B cell (primary cell): ENCODE measurements around the gene BST1. TPM values are rescaled to one million over a fixed set of nuclear protein-coding genes. Genes with fewer than 3 reads are reported as not detected.

Source experiments
- ATAC-seq: fragments of 200-7000 bp; cut with Tn5 transposase; one replicate; pipeline ENCODE4 v1.10.0; 2021; ENCODE audit warnings: low read depth, mild to moderate bottlenecking, moderate number of reproducible peaks, moderate library complexity
- CTCF ChIA-PET: fragments of 350-600 bp; sonication (Branson Sonifier 250); formaldehyde crosslinking; loops from one replicate; lab custom pipeline; 2021; ENCODE audit warnings: antibody characterized with exemption, inconsistent platforms; lab: Charles Lee
- POLR2A ChIA-PET: fragments of 350-600 bp; sonication (Branson Sonifier 250); formaldehyde crosslinking; loops from one replicate; lab custom pipeline; 2021; ENCODE audit warnings: antibody characterized with exemption; lab: Charles Lee
- DNase-seq: peaks from one replicate; pipeline ENCODE4 v3.0.0; 2013
- H2AFZ ChIP-seq: 2 replicates; pipeline ENCODE4 v1.6.1; 2012; ENCODE audit warnings: mild to moderate bottlenecking, low read depth, low read length; ENCODE audit not compliant: insufficient read depth, poor library complexity, severe bottlenecking
- H3K27ac ChIP-seq, 2 donors: 1 replicate in 1 of 2; 2 replicates in 1 of 2; pipeline ENCODE4 v1.5.1; 2012 to 2013; ENCODE audit warnings: low read length in 2 of 2, mild to moderate bottlenecking in 2 of 2, moderate library complexity in 1 of 2
- H3K27me3 ChIP-seq, 4 experiments: fragments of 200-600 bp in 1 of 4; sonication (generic) in 1 of 4; replicated peaks in 1 of 4; 1 replicate in 2 of 4; 2 replicates in 2 of 4; pipeline versions ENCODE4 v1.6.1 to v1.7.0; 2013 to 2016; ENCODE audit warnings: low read length in 3 of 4, mild to moderate bottlenecking in 2 of 4, mixed read lengths in 1 of 4, moderate library complexity in 1 of 4; ENCODE audit not compliant: insufficient read depth in 4 of 4, control insufficient read depth in 3 of 4; ENCODE audit errors: control extremely low read depth in 1 of 4
- H3K36me3 ChIP-seq, 2 experiments: replicated peaks in 1 of 2; 1 replicate in 1 of 2; 2 replicates in 1 of 2; pipeline versions ENCODE4 v1.6.1 to v1.7.1; 2013; ENCODE audit warnings: low read length in 1 of 2; ENCODE audit not compliant: insufficient read depth in 2 of 2, control insufficient read depth in 1 of 2; ENCODE audit errors: control extremely low read depth in 1 of 2, extremely low read depth in 1 of 2
- H3K4me1 ChIP-seq, 2 donors: fragments of 200-600 bp in 1 of 2; sonication (generic) in 1 of 2; 1 replicate in 1 of 2; 2 replicates in 1 of 2; pipeline versions ENCODE4 v1.5.1 to v1.6.1; 2013 to 2017; ENCODE audit warnings: low read length in 2 of 2; ENCODE audit not compliant: control insufficient read depth in 2 of 2, insufficient read depth in 2 of 2
- H3K4me2 ChIP-seq: replicated peaks from 2 replicates; pipeline ENCODE3; 2012; ENCODE audit warnings: mild to moderate bottlenecking, low read depth, low read length; ENCODE audit not compliant: poor library complexity, severe bottlenecking
- H3K4me3 ChIP-seq, 5 experiments: fragments of 200-600 bp in 1 of 5; sonication (generic) in 1 of 5; 1 replicate in 3 of 5; 2 replicates in 2 of 5; pipeline versions ENCODE4 v1.5.1 to v1.7.0; 2011 to 2016; ENCODE audit warnings: low read length in 4 of 5, mild to moderate bottlenecking in 4 of 5, low read depth in 2 of 5, control low read depth in 1 of 5, moderate library complexity in 1 of 5; ENCODE audit not compliant: insufficient read depth in 1 of 5; ENCODE audit errors: control extremely low read depth in 1 of 5, extremely low read depth in 1 of 5
- H3K79me2 ChIP-seq: fragments of 200-600 bp; sonication (generic); one replicate; pipeline ENCODE4 v1.6.0; 2016; ENCODE audit warnings: low read length; ENCODE audit not compliant: control insufficient read depth, insufficient read depth
- H3K9ac ChIP-seq: fragments of 200-600 bp; sonication (generic); 2 replicates; pipeline ENCODE4 v1.6.1; 2017; ENCODE audit warnings: mild to moderate bottlenecking, low read length, moderate library complexity
- H3K9me3 ChIP-seq, 3 donors: one replicate each; pipeline versions ENCODE4 v1.6.1 to v1.7.1; 2013; ENCODE audit warnings: low read length in 2 of 3; ENCODE audit not compliant: control insufficient read depth in 2 of 3, insufficient read depth in 1 of 3; ENCODE audit errors: control extremely low read depth in 1 of 3
- H4K20me1 ChIP-seq: 2 replicates; pipeline ENCODE4 v1.6.0; 2012; ENCODE audit warnings: mild to moderate bottlenecking, low read length; ENCODE audit not compliant: insufficient read depth, control insufficient read depth, poor library complexity, severe bottlenecking
- H3K27ac Mint-ChIP-seq: one replicate; pipeline ENCODE4 v1.8.0; 2021; ENCODE audit warnings: mixed read lengths
- H3K27me3 Mint-ChIP-seq: one replicate; pipeline ENCODE4 v1.8.0; 2021; ENCODE audit warnings: mixed read lengths
- H3K4me1 Mint-ChIP-seq: one replicate; pipeline ENCODE4 v1.8.0; 2021; ENCODE audit warnings: mixed read lengths
- H3K4me3 Mint-ChIP-seq: one replicate; pipeline ENCODE4 v1.8.0; 2021; ENCODE audit warnings: mixed read lengths
- H3K9me3 Mint-ChIP-seq: one replicate; pipeline ENCODE4 v1.8.0; 2022; ENCODE audit warnings: mixed read lengths; ENCODE audit not compliant: insufficient read depth
- EZH2 ChIP-seq: IDR thresholded peaks from 2 replicates; pipeline ENCODE4 v1.6.1; 2012; ENCODE audit warnings: borderline replicate concordance, low read depth, mild to moderate bottlenecking, moderate library complexity, low read length; ENCODE audit not compliant: insufficient read depth, poor library complexity, severe bottlenecking
- WGBS: methylation state at CpG from one replicate; pipeline ENCODE4 v1.1.5; 2013; ENCODE audit warnings: missing lambda C conversion rate; ENCODE audit not compliant: insufficient coverage; 5-methylcytosine and 5-hydroxymethylcytosine counted together
- intact Hi-C: fragments of 100-400 bp; cut with micrococcal nuclease; formaldehyde crosslinking; loops from one replicate; pipeline ENCODE4 v1.10.0; 2022
- polyA plus RNA-seq: library from polyadenylated mRNA; depleted of rRNA; stranded (reverse); fragments of >200 nt; gene quantifications from 2 replicates; pipeline ENCODE4 v1.2.3, GENCODE V29; 2012
- total RNA-seq, 2 donors: library from RNA; stranded (reverse); fragments of 120-200 nt in 1 of 2; gene quantifications; 1 replicate in 1 of 2; 2 replicates in 1 of 2; pipeline versions ENCODE4 v1.2.3 to v1.2.4, GENCODE V29; 2013 to 2022
- TF ChIP-seq, protein P1 (sequence below): fragments of 200-600 bp; IDR thresholded peaks from one replicate; pipeline ENCODE4 v1.8.0; 2022; ENCODE audit warnings: antibody characterized with exemption, mild to moderate bottlenecking

Gene BST1
- total and polyA plus RNA-seq, 2 donors (not counting 1 experiment from before 2014, with no cell fraction given) = 0.32 to 1.00 TPM

- WGBS = 15% methylated on average over 79 of the region's 85 CpGs
- H3K9me3 Mint-ChIP-seq = no peaks in the 10 kb centered on the region
- CTCF ChIA-PET = interaction anchor here (0.8 to 2.2 kb wide), 4 partner anchors 12 to 102 kb away, joined by 3 to 9 read pairs (median 4); partner anchors contain the start of gene FAM200B
- H3K27me3 Mint-ChIP-seq = no peaks in the 10 kb centered on the region
- H3K9ac ChIP-seq = peak within 1 kb of the TSS; percentile 95
- no peaks in the 10 kb centered on the region for H3K27me3 ChIP-seq
- H3K27ac ChIP-seq = peak within 1 kb of the TSS; percentile 88 to 97
- DNase-seq (peak; percentile 94), ATAC-seq (peak; percentile 80)
- intact Hi-C loops = loop anchor here (1.0 to 10.0 kb wide), 7 partner anchors 26 to 653 kb away; partner anchors contain the start of genes CD38, CPEB2, FAM200B and TAPT1
- peaks cover 42% of the 10 kb centered on the region for H3K4me1 Mint-ChIP-seq
- peak within 1 kb of the TSS; percentile 74 to 87 (median 85) for H3K4me3 ChIP-seq
- H3K36me3 ChIP-seq = no peaks in the 10 kb centered on the region
- H3K79me2 ChIP-seq = peaks cover 50% of the 10 kb centered on the region
- H3K4me1 ChIP-seq = peaks cover 29 to 39% of the 10 kb centered on the region in 2 donors
- POLR2A ChIA-PET = interaction anchor here (0.6 to 2.3 kb wide), 4 partner anchors 10 to 26 kb away, joined by 3 to 8 read pairs (median 3); partner anchors contain the start of gene FAM200B
- peak within 1 kb of the TSS; percentile 87 for H3K4me2 ChIP-seq
- peaks cover 30% of the 10 kb centered on the region for H4K20me1 ChIP-seq
- no peak for TF ChIP-seq EZH2
- TF ChIP-seq, protein P1, sequence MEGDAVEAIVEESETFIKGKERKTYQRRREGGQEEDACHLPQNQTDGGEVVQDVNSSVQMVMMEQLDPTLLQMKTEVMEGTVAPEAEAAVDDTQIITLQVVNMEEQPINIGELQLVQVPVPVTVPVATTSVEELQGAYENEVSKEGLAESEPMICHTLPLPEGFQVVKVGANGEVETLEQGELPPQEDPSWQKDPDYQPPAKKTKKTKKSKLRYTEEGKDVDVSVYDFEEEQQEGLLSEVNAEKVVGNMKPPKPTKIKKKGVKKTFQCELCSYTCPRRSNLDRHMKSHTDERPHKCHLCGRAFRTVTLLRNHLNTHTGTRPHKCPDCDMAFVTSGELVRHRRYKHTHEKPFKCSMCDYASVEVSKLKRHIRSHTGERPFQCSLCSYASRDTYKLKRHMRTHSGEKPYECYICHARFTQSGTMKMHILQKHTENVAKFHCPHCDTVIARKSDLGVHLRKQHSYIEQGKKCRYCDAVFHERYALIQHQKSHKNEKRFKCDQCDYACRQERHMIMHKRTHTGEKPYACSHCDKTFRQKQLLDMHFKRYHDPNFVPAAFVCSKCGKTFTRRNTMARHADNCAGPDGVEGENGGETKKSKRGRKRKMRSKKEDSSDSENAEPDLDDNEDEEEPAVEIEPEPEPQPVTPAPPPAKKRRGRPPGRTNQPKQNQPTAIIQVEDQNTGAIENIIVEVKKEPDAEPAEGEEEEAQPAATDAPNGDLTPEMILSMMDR = no peak
- peak within 1 kb of the TSS; percentile 100 for H2AFZ ChIP-seq
- peak within 1 kb of the TSS; percentile 99 for H3K27ac Mint-ChIP-seq
- no peaks in the 10 kb centered on the region for H3K9me3 ChIP-seq
- H3K4me3 Mint-ChIP-seq = peak within 1 kb of the TSS; percentile 97
These were observed 47.4 kb upstream of the BST1 start, which contains the start of gene FBXL5 for GRCh38 chr4:15655223-15656037. TSS of gene FBXL5 (minus strand) at chr4:15655357. CDS start at chr4:15655287, 70 bp downstream.
